Dendritic cell treated with granulocyte-macrophage colony-stimulating factor and Interleukin-4, amounts not matched to agents 40 ng/mL and 50 ng/mL, for 4 days (primary cell): ENCODE data around the gene ADSS2.

Experiments used
- H3K27ac Mint-ChIP-seq: one replicate; pipeline ENCODE4 v1.8.0; 2022; ENCODE audit warnings: mild to moderate bottlenecking, mixed read lengths
- H3K27me3 Mint-ChIP-seq: one replicate; pipeline ENCODE4 v1.8.0; 2022; ENCODE audit warnings: mild to moderate bottlenecking, mixed read lengths
- H3K36me3 Mint-ChIP-seq: one replicate; pipeline ENCODE4 v1.8.0; 2022; ENCODE audit warnings: low read depth, mixed read lengths
- H3K4me1 Mint-ChIP-seq: one replicate; pipeline ENCODE4 v1.8.0; 2022; ENCODE audit warnings: low read depth, mixed read lengths
- H3K4me3 Mint-ChIP-seq: one replicate; pipeline ENCODE4 v1.8.0; 2022; ENCODE audit warnings: mild to moderate bottlenecking, moderate library complexity, mixed read lengths
- H3K9me3 Mint-ChIP-seq: one replicate; pipeline ENCODE4 v1.8.0; 2022; ENCODE audit warnings: mixed read lengths
- intact Hi-C: fragments of 100-400 bp; cut with micrococcal nuclease; formaldehyde crosslinking; loops from one replicate; pipeline ENCODE4 v1.15.0; 2022

Gene ADSS2

GRCh38 chr1:244451951-244452795, 464 bp upstream of the ADSS2 start:
- H3K27me3 Mint-ChIP-seq: no peaks in the 10 kb centered on the region
- peak overlapping the region; percentile 94 for H3K27ac Mint-ChIP-seq
- peaks cover 21% of the 10 kb centered on the region for H3K36me3 Mint-ChIP-seq
- no peaks in the 10 kb centered on the region for H3K9me3 Mint-ChIP-seq
- peak overlapping the region; percentile 95 for H3K4me3 Mint-ChIP-seq
- H3K4me1 Mint-ChIP-seq: peaks cover 29% of the 10 kb centered on the region
- intact Hi-C loops: loop anchor here (1.0 to 10.0 kb wide), 4 partner anchors 9 to 520 kb away; partner anchors contain the start of gene CATSPERE

GRCh38 chr1:244450597-244451538, 841 bp downstream of the ADSS2 start:
- Mint-ChIP-seq H3K4me3 (peak overlapping the region; percentile 95), H3K4me1 (peaks cover 29% of the 10 kb centered on the region), H3K27me3 (no peaks in the 10 kb centered on the region), H3K36me3 (peaks cover 21% of the 10 kb centered on the region), H3K27ac (peak overlapping the region; percentile 94), H3K9me3 (no peaks in the 10 kb centered on the region)
- intact Hi-C loops: loop anchor here (5.0 to 10.0 kb wide), 2 partner anchors 126 to 521 kb away; no protein-coding TSS in a partner anchor

DNA sequence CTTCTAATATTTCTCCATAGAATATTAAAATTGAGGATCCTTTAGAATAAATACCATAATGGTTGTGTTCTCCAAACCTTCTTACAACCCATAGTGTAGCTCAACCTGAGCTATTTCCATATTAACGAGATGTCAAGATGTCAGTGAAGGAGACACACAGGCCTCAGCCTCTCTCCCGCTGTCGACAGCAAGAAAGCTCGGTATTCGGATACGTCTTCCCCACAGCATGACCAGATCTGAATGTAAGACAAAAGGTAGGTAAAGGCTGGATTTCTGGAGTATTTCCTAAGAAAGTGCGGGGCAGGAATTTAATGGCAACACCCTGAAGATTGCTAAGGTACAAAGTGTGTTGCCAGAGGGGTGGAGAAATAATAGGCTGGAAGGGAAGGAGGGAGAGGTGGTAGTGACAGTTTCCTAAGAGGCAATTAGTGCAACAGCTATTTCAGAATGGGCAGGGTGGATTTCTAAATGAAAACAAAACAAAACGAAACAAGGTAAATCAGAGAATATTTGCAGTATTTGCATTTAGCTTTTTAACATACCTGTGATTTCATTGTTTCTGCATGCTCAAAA, 1.7 kb downstream of the ADSS2 start:
- Mint-ChIP-seq H3K27me3 (no peaks in the 10 kb centered on the region), H3K9me3 (no peaks in the 10 kb centered on the region), H3K4me1 (peaks cover 30% of the 10 kb centered on the region), H3K27ac (peak overlapping the region; percentile 94), H3K4me3 (peak overlapping the region; percentile 95), H3K36me3 (peaks cover 22% of the 10 kb centered on the region)
- intact Hi-C loops: loop anchor here (5.0 to 10.0 kb wide), 2 partner anchors 125 to 522 kb away; no protein-coding TSS in a partner anchor

DNA sequence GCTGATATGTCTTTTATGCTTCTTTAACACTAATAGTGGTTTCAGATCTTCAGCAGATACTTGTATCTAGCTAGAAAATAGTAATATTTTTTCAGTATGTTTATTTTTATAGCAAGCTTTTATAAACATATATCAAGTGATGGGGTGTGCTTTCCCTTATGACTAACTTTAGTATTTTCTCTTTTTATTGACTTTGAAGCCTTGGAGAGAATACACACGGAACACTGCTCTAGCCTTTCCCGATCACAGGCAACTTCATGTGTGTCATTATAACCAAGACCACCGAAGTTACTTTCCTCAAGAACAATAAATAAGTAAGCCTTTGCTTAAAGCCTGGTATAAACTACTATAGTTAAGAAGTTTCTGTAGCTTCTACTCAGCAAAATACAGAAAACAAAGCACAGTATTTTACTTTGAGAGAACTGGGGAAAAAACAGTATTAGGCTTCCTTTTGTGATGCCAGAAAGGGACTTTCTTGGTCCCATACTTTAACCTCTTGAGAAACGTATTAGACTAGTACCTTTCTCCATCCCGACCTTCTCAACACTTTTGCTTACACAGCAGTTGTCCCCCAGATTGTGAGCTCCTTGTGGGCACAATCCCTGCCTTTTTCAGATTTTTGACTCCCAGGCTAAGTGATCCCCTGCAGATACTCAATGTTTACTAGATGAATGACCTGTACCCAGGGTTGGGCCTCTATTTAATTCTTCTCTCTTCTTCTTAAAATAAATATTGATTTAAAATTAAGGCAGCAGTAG, 3.3 kb downstream of the ADSS2 start:
- H3K4me3 Mint-ChIP-seq: no peak overlapping the region
- no peak overlapping the region for H3K27ac Mint-ChIP-seq
- H3K9me3 Mint-ChIP-seq: no peaks in the 10 kb centered on the region
- H3K4me1 Mint-ChIP-seq: peaks cover 34% of the 10 kb centered on the region
- intact Hi-C loops: no loop called here
- peaks cover 30% of the 10 kb centered on the region for H3K36me3 Mint-ChIP-seq
- no peaks in the 10 kb centered on the region for H3K27me3 Mint-ChIP-seq

GRCh38 chr1:244447552-244447951, 4.2 kb downstream of the ADSS2 start:
- no peak overlapping the region for H3K27ac Mint-ChIP-seq

GRCh38 chr1:244447024-244447423, 4.7 kb downstream of the ADSS2 start:
- Mint-ChIP-seq H3K36me3 (peaks cover 31% of the 10 kb centered on the region), H3K4me1 (peaks cover 30% of the 10 kb centered on the region), H3K9me3 (no peaks in the 10 kb centered on the region), H3K27ac (no peak overlapping the region), H3K4me3 (no peak overlapping the region), H3K27me3 (no peaks in the 10 kb centered on the region)
- intact Hi-C loops: no loop called here

More at GRCh38 chr1:244447552-244447951, 4.2 kb downstream of the ADSS2 start:
- Mint-ChIP-seq H3K9me3 (no peaks in the 10 kb centered on the region), H3K36me3 (peaks cover 31% of the 10 kb centered on the region), H3K4me1 (peaks cover 34% of the 10 kb centered on the region), H3K4me3 (no peak overlapping the region), H3K27me3 (no peaks in the 10 kb centered on the region)
- intact Hi-C loops: no loop called here

- Mint-ChIP-seq H3K27ac (peak overlapping the region; percentile 34), H3K36me3 (peaks cover 19% of the 10 kb centered on the region), H3K9me3 (no peaks in the 10 kb centered on the region), H3K4me3 (no peak overlapping the region), H3K27me3 (no peaks in the 10 kb centered on the region), H3K4me1 (peaks cover 25% of the 10 kb centered on the region)
- intact Hi-C loops: no loop called here
Observed at GRCh38 chr1:244445320-244446181, 6.2 kb downstream of the ADSS2 start.

DNA sequence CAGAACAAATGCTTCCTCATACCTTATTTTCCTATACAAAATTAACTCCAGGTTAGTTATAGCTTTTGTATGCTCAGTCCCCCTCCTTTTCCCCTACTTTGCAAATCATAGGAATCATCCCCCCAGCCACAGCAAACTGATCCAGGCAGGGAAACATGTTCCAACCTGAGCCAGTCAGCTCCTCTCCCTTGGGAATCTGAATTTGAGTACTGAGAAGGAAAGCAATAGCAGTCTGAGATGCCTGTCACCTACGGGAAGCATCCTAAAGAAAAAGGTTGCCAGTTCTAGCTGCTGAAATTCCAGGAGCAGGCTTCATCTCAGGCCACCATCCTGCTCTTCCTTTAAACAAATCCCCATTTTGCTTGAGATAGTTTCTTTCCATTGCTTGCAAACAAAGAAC, 6.9 kb downstream of the ADSS2 start:
- H3K27ac Mint-ChIP-seq: no peak overlapping the region
- no peak overlapping the region for H3K4me3 Mint-ChIP-seq
- peaks cover 16% of the 10 kb centered on the region for H3K36me3 Mint-ChIP-seq
- H3K9me3 Mint-ChIP-seq: no peaks in the 10 kb centered on the region
- peaks cover 23% of the 10 kb centered on the region for H3K4me1 Mint-ChIP-seq
- intact Hi-C loops: no loop called here
- H3K27me3 Mint-ChIP-seq: no peaks in the 10 kb centered on the region

DNA sequence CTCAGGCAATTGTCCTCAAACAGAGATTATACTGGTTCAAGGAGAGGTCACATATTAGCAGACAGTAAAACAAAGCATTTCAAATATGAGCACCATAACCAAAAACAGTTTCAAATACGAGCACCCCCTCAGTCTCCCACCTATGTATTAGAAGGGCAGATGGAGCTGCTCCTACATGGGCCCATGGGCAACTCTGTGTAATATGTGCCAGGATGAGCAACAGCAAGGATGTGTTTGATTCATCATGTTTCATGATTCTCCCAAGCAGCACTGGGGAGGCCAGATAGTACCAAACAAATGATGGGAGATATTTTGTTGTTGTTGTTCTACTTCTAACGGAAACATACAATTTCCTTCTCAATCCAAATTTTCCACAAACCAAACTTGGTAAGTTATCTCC, 8.9 kb downstream of the ADSS2 start:
- Mint-ChIP-seq H3K36me3 (peaks cover 10% of the 10 kb centered on the region), H3K27me3 (no peaks in the 10 kb centered on the region), H3K9me3 (no peaks in the 10 kb centered on the region), H3K27ac (no peak overlapping the region), H3K4me1 (peaks cover 21% of the 10 kb centered on the region), H3K4me3 (no peak overlapping the region)
- intact Hi-C loops: no loop called here

GRCh38 chr1:244439391-244440032, 12.2 kb downstream of the ADSS2 start:
- Mint-ChIP-seq H3K4me1 (peaks cover 16% of the 10 kb centered on the region), H3K9me3 (no peaks in the 10 kb centered on the region), H3K27ac (no peak overlapping the region), H3K27me3 (no peaks in the 10 kb centered on the region), H3K36me3 (peaks cover 30% of the 10 kb centered on the region), H3K4me3 (no peak overlapping the region)
- intact Hi-C loops: no loop called here

DNA sequence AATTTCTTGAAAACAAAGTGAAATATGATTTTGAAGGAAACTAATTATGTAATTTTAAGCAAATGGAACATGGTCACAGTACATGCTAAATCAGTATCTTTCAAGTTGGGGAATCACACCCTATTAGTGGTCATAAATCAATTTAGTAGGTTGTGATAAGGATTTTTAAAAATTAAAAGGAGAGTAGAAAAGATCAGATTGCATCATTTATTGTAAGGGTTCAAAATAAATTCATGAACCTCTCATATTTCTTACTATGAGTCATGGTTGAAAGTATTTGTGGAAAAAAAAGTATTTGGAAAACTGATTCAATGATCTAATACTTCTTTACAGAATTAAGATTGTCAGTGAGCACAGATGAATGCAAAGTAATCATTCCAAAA, 14.6 kb downstream of the ADSS2 start:
- no peak overlapping the region for H3K27ac Mint-ChIP-seq
- H3K4me1 Mint-ChIP-seq: peaks cover 16% of the 10 kb centered on the region
- H3K9me3 Mint-ChIP-seq: no peaks in the 10 kb centered on the region
- H3K4me3 Mint-ChIP-seq: no peak overlapping the region
- H3K27me3 Mint-ChIP-seq: no peaks in the 10 kb centered on the region
- peaks cover 39% of the 10 kb centered on the region for H3K36me3 Mint-ChIP-seq
- intact Hi-C loops: no loop called here

GRCh38 chr1:244436336-244437085, 15.2 kb downstream of the ADSS2 start:
- Mint-ChIP-seq H3K9me3 (no peaks in the 10 kb centered on the region), H3K27ac (no peak overlapping the region), H3K27me3 (no peaks in the 10 kb centered on the region), H3K4me1 (peaks cover 16% of the 10 kb centered on the region), H3K4me3 (no peak overlapping the region), H3K36me3 (peaks cover 39% of the 10 kb centered on the region)
- intact Hi-C loops: no loop called here
